HG03039 (cell line): ENCODE measurements around the gene FGF14.
"Not testable (repeated sequence)": the region's sequence is repeated elsewhere in the genome, so short reads cannot be mapped to it uniquely, and the experiment has no call there.

Experiments
- ATAC-seq: cut with Tn5 transposase; IDR thresholded peaks from one replicate; pipeline ENCODE4 v1.9.1; 2021; ENCODE audit warnings: mild to moderate bottlenecking, moderate library complexity; ENCODE audit not compliant: unreplicated experiment

FGF14 gene

GRCh38 chr13:102141625-102142472 lies 260.0 kb downstream of the FGF14 start:
- ATAC-seq, result no peak

- ATAC-seq, result no peak
These were observed 262.2 kb downstream of the FGF14 start for GRCh38 chr13:102139626-102140025.

- ATAC-seq, result no peak
These were observed 263.1 kb downstream of the FGF14 start for GRCh38 chr13:102138635-102139190.

GRCh38 chr13:102137904-102138303 lies 263.9 kb downstream of the FGF14 start:
- not testable (repeated sequence) for ATAC-seq

- ATAC-seq, result no peak
These were observed 265.0 kb downstream of the FGF14 start for GRCh38 chr13:102136735-102137296.

- ATAC-seq, result no peak
These were observed 269.0 kb downstream of the FGF14 start for GRCh38 chr13:102132777-102133295.

DNA sequence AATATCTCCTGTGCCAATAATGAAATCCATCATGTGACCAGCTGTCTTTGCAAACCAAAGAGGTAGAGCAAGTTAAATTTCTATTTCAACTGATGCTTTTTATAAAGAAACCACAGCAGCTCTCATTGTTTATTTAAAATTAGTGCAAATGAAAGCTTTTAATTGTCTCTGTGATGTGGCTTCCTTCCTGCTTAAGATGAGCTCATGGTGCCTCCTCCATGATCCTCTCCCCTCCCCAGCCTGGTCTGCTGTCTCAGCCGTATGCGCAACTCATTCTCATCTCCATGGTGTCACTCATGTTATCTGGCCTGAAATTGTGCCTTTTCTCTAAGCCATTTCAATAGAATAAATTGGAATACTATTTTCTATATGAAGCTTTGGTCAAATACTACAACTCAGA lies 270.6 kb downstream of the FGF14 start:
- no peak for ATAC-seq

DNA sequence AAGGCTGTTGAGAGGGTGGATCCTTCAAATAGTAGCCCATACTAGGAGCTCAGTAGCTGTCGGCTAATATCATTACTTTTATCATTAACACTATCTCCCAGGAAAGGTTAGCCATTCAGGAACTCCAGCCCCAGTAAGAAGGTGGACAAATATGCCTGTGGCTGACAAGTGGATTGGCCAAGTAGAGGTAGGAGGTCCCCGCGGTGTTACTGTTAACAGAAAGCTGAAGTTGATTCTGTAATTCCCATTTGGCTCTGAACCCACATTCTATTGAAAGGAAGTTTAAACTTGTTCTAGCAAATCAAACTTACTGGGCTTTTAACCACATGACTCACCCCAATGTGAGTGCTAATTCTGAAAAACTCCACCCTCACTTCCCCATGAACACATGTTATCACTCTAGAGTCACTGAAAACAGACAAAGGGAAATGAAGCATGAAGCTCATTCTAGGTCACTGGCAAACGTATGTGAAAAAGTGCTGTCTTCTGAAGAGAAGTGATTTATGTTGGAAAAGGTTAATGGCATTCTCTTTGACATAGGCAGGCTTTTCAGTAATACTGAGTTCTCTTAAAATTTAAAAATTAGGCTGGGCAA lies 273.5 kb downstream of the FGF14 start:
- no peak for ATAC-seq

DNA sequence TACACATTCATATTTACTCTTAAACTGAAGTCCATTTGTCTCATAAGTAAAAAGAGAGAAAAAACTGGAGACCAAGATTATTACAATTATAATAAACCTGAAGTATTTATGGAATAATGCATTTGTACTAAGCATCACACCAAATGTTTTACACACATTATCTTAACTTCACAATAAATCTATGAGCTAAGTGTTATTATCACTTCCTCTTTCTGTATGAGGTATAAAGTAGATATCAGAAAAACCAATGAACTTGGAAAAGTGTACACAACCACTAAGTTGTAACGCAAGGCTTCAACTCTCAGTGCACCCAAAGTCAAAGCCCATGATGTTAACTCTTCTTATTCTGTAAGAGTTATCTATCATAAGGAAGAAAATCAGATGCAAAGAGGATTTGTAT lies 274.7 kb downstream of the FGF14 start:
- no peak for ATAC-seq

DNA sequence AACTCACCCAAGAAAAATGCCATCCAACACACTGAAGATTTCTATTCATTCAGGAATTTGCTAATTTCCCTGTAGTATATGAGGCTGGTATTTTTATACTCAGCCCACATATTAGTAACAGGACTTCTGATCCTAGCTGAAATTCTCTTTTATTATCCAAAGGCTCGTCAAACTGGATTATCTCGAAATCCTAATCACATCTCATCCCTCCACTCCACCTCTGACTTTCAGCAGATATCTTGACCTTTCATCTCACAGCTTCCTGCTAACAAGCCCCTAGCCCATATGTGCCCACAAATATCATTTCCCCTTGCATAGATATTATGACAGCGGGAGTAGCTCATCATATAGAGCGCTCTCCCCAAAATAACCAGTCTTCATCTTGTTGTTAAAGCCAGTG lies 279.7 kb downstream of the FGF14 start:
- no peak for ATAC-seq

DNA sequence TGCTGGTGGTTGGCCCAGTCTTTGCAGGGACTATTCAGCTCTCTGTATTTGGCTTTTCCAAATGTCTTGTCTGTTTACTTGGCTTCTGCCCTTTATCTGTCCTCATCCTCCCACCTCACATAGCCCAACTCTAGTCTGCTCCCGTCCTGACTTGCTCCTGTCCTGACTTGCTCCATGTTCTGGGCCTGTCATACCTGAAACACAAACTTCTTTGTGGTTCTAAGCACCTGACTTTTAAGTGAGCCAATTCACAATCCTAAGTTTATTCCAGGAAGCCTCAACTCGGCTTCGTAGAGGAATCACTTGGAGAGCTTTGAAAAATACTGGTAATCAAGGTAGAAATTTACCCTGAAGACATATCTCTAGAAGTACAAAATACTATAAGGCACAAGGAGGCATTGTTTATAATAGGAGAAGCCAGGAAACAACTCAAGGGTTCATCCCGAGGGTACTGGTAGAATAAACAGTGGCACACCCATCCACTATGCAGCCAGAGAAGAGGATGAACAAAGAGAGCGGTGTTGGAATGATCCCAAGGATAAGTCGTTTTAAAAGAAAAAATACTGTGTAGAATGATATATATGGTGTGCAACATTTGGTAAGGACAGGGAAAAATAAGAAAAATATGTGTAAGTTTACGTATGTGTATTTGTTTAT lies 284.5 kb downstream of the FGF14 start:
- no peak for ATAC-seq

GRCh38 chr13:102103469-102103868 lies 298.4 kb downstream of the FGF14 start:
- no peak for ATAC-seq

DNA sequence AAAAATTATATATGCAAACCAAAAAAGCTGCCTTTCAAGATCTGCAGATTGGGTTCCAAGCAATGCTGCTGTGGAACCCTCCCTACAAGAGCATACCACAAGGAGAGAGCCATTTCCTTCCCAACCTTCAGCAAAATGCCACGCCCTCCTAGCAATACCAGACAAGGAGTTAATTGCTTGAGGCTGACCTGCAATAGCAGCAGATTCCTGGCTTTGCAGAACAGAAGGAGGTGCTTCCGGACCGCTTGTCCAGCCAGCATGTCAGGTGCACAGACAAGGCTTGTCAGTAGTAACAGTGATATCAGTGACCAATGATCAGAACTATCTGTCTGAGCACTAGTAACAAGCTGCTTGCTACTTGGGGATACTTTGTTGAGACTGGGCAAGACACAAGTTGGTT lies 301.6 kb downstream of the FGF14 start:
- ATAC-seq, result no peak

DNA sequence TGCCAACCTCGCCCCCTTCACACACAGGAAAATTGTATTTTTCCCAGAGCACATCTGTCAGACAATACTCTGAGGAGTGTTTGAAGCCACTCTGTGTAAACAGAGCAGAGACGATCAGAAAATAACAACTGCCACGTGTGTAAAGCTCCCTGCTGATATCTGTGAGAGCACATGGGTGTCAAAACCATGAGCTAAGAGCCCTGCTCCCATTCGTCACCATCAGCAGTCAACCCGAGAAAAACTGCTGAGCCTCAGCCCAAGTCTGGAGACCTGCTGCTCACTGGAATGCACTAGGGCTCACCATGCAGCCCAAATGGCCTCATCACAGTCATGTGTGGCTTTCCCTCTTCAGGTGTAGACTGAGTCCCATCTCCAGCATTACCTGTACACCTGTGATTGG lies 304.1 kb downstream of the FGF14 start:
- ATAC-seq, result no peak

- not testable (repeated sequence) for ATAC-seq
These were observed 308.6 kb downstream of the FGF14 start for GRCh38 chr13:102093288-102093687.

DNA sequence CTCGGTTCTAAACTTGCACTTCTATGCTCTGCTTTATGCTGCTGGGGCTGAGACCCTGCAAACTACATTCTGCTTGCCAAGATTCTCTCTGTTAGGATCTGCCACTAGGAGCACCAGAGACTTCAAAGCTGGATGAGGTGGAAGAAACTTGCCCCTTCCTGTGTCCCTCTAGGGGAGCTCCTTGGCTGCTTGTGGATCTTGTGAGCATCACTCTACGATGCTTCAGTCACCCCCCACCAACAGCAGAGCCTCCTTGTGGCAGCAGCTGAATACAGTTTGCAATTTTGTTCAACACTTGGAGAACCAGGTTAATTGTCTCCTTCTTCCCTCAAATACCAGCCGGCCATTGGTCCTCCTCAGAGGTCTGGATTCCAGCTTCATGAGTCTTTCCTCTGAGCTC lies 310.6 kb downstream of the FGF14 start:
- ATAC-seq, result no peak

DNA sequence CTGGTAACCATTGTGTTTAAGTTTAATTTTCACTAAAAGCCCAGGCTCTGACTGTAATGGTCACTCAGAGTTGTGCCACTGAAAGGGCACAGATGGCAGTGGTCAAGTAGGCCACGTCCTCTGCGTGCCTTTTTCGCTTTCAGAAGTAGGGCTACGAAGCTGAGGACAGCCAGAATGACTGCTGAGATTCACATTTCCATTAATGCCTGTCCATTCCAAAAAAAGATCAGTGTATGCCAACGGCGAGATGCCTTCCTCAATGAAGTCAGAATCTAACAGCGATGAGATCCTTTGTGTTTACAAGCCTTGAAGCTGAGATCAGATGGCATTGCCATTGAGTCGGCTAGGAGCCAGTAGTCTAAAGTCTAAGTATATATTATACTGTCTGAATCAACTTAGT lies 311.3 kb downstream of the FGF14 start:
- no peak for ATAC-seq

GRCh38 chr13:102089722-102090121 lies 312.1 kb downstream of the FGF14 start:
- no peak for ATAC-seq

DNA sequence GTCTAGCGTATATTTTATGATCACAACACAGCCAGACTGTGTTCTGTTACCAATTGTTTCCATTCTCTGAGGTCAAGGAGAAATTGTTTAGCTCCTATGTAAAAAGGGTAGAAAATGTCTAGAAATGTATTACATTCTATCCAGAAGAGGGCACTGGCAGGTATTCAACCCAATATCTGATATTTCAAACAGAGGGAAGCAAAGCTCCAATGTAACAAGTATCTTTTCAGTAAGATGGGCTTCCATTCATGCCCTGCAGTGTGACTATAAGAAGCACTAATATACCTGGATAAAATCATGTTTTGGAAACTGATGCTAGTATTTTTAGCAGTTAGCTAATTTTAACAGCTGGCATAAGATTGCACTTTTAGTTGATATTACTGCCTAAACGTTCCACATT lies 312.7 kb downstream of the FGF14 start:
- ATAC-seq, result no peak

DNA sequence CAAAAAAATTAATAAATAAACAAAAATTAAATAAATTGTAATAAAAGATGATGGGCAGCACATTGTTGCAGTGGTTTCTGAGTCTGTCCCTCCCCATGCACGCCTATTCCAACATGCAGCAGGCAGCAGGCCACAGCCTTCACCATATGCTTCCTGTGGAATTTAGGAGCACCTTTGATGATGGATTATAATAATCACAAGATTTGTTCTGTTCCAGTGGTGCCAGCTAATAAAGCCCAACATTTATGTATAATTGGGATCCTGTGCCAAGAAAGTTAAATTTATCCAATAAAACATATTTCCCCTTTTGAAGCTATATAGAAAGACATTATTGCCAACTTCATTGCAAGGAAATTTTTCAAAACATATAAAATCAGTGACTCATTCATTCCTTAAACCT lies 328.6 kb downstream of the FGF14 start:
- no peak for ATAC-seq

- no peak for ATAC-seq
These were observed 330.1 kb downstream of the FGF14 start for GRCh38 chr13:102071711-102072110.
